K562 (cell line): ENCODE data around the gene CNFN. TPM values are rescaled to one million over a fixed set of nuclear protein-coding genes. Genes with fewer than 3 reads are reported as not detected.

Source experiments
- DPF2 ChIP-seq: fragments of 450-650 bp; IDR thresholded peaks from 2 replicates; pipeline ENCODE4 v1.6.1; 2016
- E2F3 ChIP-seq: fragments of 250-450 bp; sonication (Bioruptor Pico); IDR thresholded peaks from 2 replicates; pipeline ENCODE4 v1.4.0; 2020; ENCODE audit warnings: mild to moderate bottlenecking
- E2F8 ChIP-seq: fragments of 450-650 bp; IDR thresholded peaks from 2 replicates; pipeline ENCODE4 v1.7.1; 2018; ENCODE audit warnings: mild to moderate bottlenecking, low read depth; ENCODE audit not compliant: partially characterized antibody
- ID3 ChIP-seq, 2 experiments: fragments of 250-450 bp in 1 of 2; fragments of 450-650 bp in 1 of 2; sonication (Bioruptor Pico) in 1 of 2; IDR thresholded peaks; 2 replicates each; pipeline versions ENCODE4 v1.6.1 to v1.8.0; 2016 to 2021; ENCODE audit warnings: mild to moderate bottlenecking in 2 of 2, moderate library complexity in 2 of 2, missing compliant biosample characterization in 1 of 2, missing genetic modification characterization in 1 of 2
- LEF1 ChIP-seq: fragments of 450-650 bp; IDR thresholded peaks from 2 replicates; pipeline ENCODE4 v1.6.1; 2016; ENCODE audit warnings: mild to moderate bottlenecking
- NCOR1 ChIP-seq: fragments of 450-650 bp; IDR thresholded peaks from 2 replicates; pipeline ENCODE4 v1.6.1; 2016; ENCODE audit warnings: mild to moderate bottlenecking, moderate library complexity
- PBX2 ChIP-seq, 2 experiments: IDR thresholded peaks in 1 of 2; conservative IDR thresholded peaks in 1 of 2; 2 replicates each; pipeline ENCODE4 v1.6.1; 2016; ENCODE audit warnings: low read depth in 2 of 2, mild to moderate bottlenecking in 1 of 2, missing compliant biosample characterization in 1 of 2, missing genetic modification characterization in 1 of 2, moderate library complexity in 1 of 2
- SIRT6 ChIP-seq: IDR thresholded peaks from one replicate; pipeline ENCODE4 v1.6.1; 2012; ENCODE audit warnings: low read depth, mild to moderate bottlenecking, control low read depth, inconsistent platforms, low read length, moderate library complexity
- SOX6 ChIP-seq: fragments of 450-650 bp; IDR thresholded peaks from 2 replicates; pipeline ENCODE4 v1.6.1; 2014; ENCODE audit warnings: mild to moderate bottlenecking
- TARDBP ChIP-seq: fragments of 450-650 bp; IDR thresholded peaks from 2 replicates; pipeline ENCODE4 v1.6.1; 2016
- USF2 ChIP-seq: sonication (generic); formaldehyde crosslinking; IDR thresholded peaks from 2 replicates; pipeline ENCODE4 v1.5.0; 2020; ENCODE audit warnings: missing genetic modification reagents
- VEZF1 ChIP-seq: fragments of 200-800 bp; sonication (Bioruptor generic); IDR thresholded peaks from 2 replicates; pipeline ENCODE4 v1.6.1; 2017; ENCODE audit warnings: missing genetic modification characterization, missing compliant biosample characterization
- YY1 ChIP-seq, 3 experiments: IDR thresholded peaks; 2 replicates each; pipeline ENCODE4 v1.6.1; 2011; ENCODE audit warnings: low read length in 2 of 3, mild to moderate bottlenecking in 2 of 3, moderate library complexity in 2 of 3, borderline replicate concordance in 1 of 3, control low read depth in 1 of 3, low read depth in 1 of 3; ENCODE audit not compliant: insufficient read depth in 3 of 3, insufficient replicate concordance in 2 of 3, control insufficient read depth in 1 of 3, insufficient read length in 1 of 3; ENCODE audit errors: extremely low read depth in 1 of 3
- ZNF449 ChIP-seq: fragments of 250-450 bp; sonication (Bioruptor Pico); IDR thresholded peaks from 2 replicates; pipeline ENCODE4 v1.8.0; 2022; ENCODE audit warnings: moderate library complexity, mild to moderate bottlenecking, inconsistent platforms
- polyA plus RNA-seq, 8 experiments: library from polyadenylated mRNA; depleted of rRNA in 4 of 8; stranded (reverse) in 5 of 8; unstranded in 3 of 8; fragments of >200 nt; fragmentation: Nextera tagmentation in 2 of 8; fragmentation: Illumina TruSeq in 1 of 8; extraction: Ambion mirVana in 2 of 8; extraction: Trizol in 1 of 8; gene quantifications; 2 replicates each; pipeline versions ENCODE4 v1.2.1 to v1.2.3, GENCODE V29; 2011 to 2014; ENCODE audit warnings: inconsistent platforms in 1 of 8, missing spikeins in 1 of 8
- total RNA-seq, 7 experiments: library from RNA; depleted of rRNA in 6 of 7; stranded (reverse); fragments of >200 nt in 6 of 7; fragmentation: Illumina TruSeq in 2 of 7; extraction: Trizol in 2 of 7; gene quantifications; 2 replicates each; pipeline versions ENCODE4 v1.2.1 to v1.2.3, GENCODE V29; 2011 to 2021; ENCODE audit warnings: low replicate concordance in 1 of 7

CNFN gene
- total and polyA plus RNA-seq, 9 of the 15 experiments (the other 6 are each of a cell fraction or from before 2014, with no cell fraction given): 0.18 to 0.52 (median 0.27) TPM; not detected in 5

- TF ChIP-seq ID3 (CRISPR knock-in tag; IDR thresholded peaks at IDR 0.05) (no peak), ID3 (tag; IDR thresholded peaks at IDR 0.05) (peak; percentile 49), PBX2 (CRISPR knock-in tag; IDR thresholded peaks at IDR 0.05; ENCODE audit: low read depth) (no peak), PBX2 (tag; conservative IDR thresholded peaks at IDR 0.05; ENCODE audit: low read depth) (0 out of 2 replicates have a peak, but pooled peaks have one; percentile 9), USF2 (CRISPR knock-in tag) (no peak), VEZF1 (CRISPR knock-in tag) (peak; percentile 38; the same call in 1 of the 2 replicates), LEF1 (no peak), TARDBP (0 out of 2 replicates have a peak, but pooled peaks have one; percentile 38), E2F8 (no peak), E2F3 (CRISPR knock-in tag) (peak; percentile 74; the same call in 1 of the 2 replicates), DPF2 (peak; percentile 40; the same call in 1 of the 2 replicates), YY1 (IDR thresholded peaks at IDR 0.05; ENCODE audit: borderline replicate concordance in 1 of 3, control insufficient read depth in 1 of 3, extremely low read depth in 1 of 3, insufficient read depth in 3 of 3, insufficient read length in 1 of 3, insufficient replicate concordance in 2 of 3, low read depth in 1 of 3, low read length in 2 of 3) (peak in 1 of 3 experiments; percentile 27), NCOR1 (no peak), ZNF449 (no peak), SIRT6 (no peak), SOX6 (peak; percentile 56; the same call in 1 of the 2 replicates)
Measured at GRCh38 chr19:42433503-42434260, 43.6 kb upstream of the CNFN start (continued).
